ENCODE measurements around the gene NISCH. TPM values are rescaled to one million over a fixed set of nuclear protein-coding genes. Genes with fewer than 3 reads are reported as not detected.

NISCH gene
- total and polyA plus RNA-seq, 2 of the 8 experiments (the other 6 are each of a cell fraction or from before 2014, with no cell fraction given), result 71.2 to 71.9 TPM

GRCh38 chr3:52415800-52416199 lies 39.6 kb upstream of the NISCH start:
- no peak overlapping the region for H2BK20ac ChIP-seq (ENCODE audit: low read length)
- no peak overlapping the region for H3K23ac ChIP-seq (ENCODE audit: insufficient read length)
- 92% methylated on average over 3 of the region's 3 CpGs; no CpG with 5 or more reads in 1 of the 2 experiments for WGBS, 2 experiments (ENCODE audit: extremely low coverage in 1 of 2, insufficient coverage in 1 of 2, insufficient read length in 1 of 2, insufficient replicate concordance in 2 of 2, low coverage in 1 of 2, low lambda C conversion rate in 2 of 2, missing lambda C conversion rate in 1 of 2)
- FAIRE-seq (no peak), DNase-seq (ENCODE audit: low read depth in 1 of 2, low spot score in 2 of 2) (no peak)
- H3K4me1 ChIP-seq (replicated peaks in 1 of 4; ENCODE audit: control insufficient read depth in 3 of 4, insufficient read depth in 4 of 4, low read length in 3 of 4), result peaks cover 0 to 6% (median 4%) of the 10 kb centered on the region in 4 experiments; a peak in 5 of 7 replicates
- H4K91ac ChIP-seq (replicated peaks; ENCODE audit: insufficient read length, low read length), result no peak overlapping the region
- H3K9me3 ChIP-seq (ENCODE audit: insufficient read depth in 2 of 2, low read depth in 1 of 2, low read length in 1 of 2), result no peaks in the 10 kb centered on the region
- H2BK12ac ChIP-seq (ENCODE audit: low read depth, low read length), result no peak overlapping the region
- no peaks in the 10 kb centered on the region for H3K36me3 ChIP-seq (ENCODE audit: control insufficient read depth in 2 of 4, insufficient read depth in 4 of 4, low read length in 3 of 4)
- CTCF ChIA-PET (ENCODE audit: partially characterized antibody), result interaction anchor here (1.1 to 2.6 kb wide), 2 partner anchors 12 to 31 kb away, joined by 5 to 6 read pairs; no protein-coding TSS in a partner anchor
- peaks cover 7% of the 10 kb centered on the region for H3K23me2 ChIP-seq (ENCODE audit: low read depth, low read length)
- no peaks in the 10 kb centered on the region for H3K79me2 ChIP-seq (ENCODE audit: control insufficient read depth in 1 of 2, insufficient read depth in 2 of 2, low read length in 2 of 2)
- H3K18ac ChIP-seq (ENCODE audit: extremely low read depth, low read length), result no peak overlapping the region
- no peak overlapping the region for H3K4me2 ChIP-seq (ENCODE audit: insufficient read depth in 1 of 2, low read depth in 2 of 2, low read length in 2 of 2)
- H4K5ac ChIP-seq (ENCODE audit: insufficient read length, low read depth, low read length), result no peak overlapping the region
- H4K8ac ChIP-seq (ENCODE audit: extremely low read depth, insufficient read depth, low read length), result no peak overlapping the region
- H3K9ac ChIP-seq (replicated peaks in 1 of 4; ENCODE audit: extremely low read depth in 1 of 4, low read depth in 3 of 4, low read length in 3 of 4), result no peak overlapping the region
- H2BK5ac ChIP-seq (ENCODE audit: low read depth, low read length), result no peak overlapping the region
- no peak overlapping the region for H3K14ac ChIP-seq (ENCODE audit: insufficient read length)
- no peak overlapping the region for H2BK120ac ChIP-seq (replicated peaks; ENCODE audit: low read depth, low read length)
- peaks cover 0 to 4% of the 10 kb centered on the region in 2 experiments for H4K20me1 ChIP-seq (replicated peaks in 1 of 2; ENCODE audit: control insufficient read depth in 1 of 2, insufficient read depth in 2 of 2, low read length in 2 of 2)
- no peak overlapping the region for H2AFZ ChIP-seq (ENCODE audit: low read length)
- H3K79me1 ChIP-seq (ENCODE audit: low read depth, low read length), result no peaks in the 10 kb centered on the region
- no peak overlapping the region for H2BK15ac ChIP-seq (ENCODE audit: low read length)
- no peak overlapping the region for H2AK5ac ChIP-seq (ENCODE audit: low read depth, low read length)
- no peak overlapping the region for H3K4me3 ChIP-seq (ENCODE audit: extremely low read depth in 1 of 4, insufficient read depth in 2 of 4, low read depth in 3 of 4, low read length in 4 of 4)
- no peak overlapping the region for H3K27ac ChIP-seq (ENCODE audit: low read depth, low read length)
- H3K4ac ChIP-seq (replicated peaks; ENCODE audit: insufficient read length, low read depth, low read length), result no peak overlapping the region
- POLR2A ChIA-PET (ENCODE audit: partially characterized antibody), result no interaction called here
- no peak overlapping the region for H3K56ac ChIP-seq (replicated peaks; ENCODE audit: insufficient read length, low read depth, low read length)
- no peaks in the 10 kb centered on the region for H3K27me3 ChIP-seq (replicated peaks in 1 of 4; ENCODE audit: control insufficient read depth in 3 of 4, extremely low read depth in 1 of 4, insufficient read depth in 3 of 4, low read length in 3 of 4)
- TF ChIP-seq E2F6 (IDR thresholded peaks at IDR 0.05) (no peak), KDM4A (IDR thresholded peaks at IDR 0.05; ENCODE audit: low read depth, low read length, severe bottlenecking) (no peak), SP4 (IDR thresholded peaks at IDR 0.05; ENCODE audit: low read length) (no peak), GABPA (IDR thresholded peaks at IDR 0.05; ENCODE audit: borderline replicate concordance, insufficient read depth, low read length) (no peak), CREB1 (IDR thresholded peaks at IDR 0.05) (no peak), GTF2F1 (IDR thresholded peaks at IDR 0.05; ENCODE audit: borderline replicate concordance, low read depth, low read length) (no peak), TCF12 (IDR thresholded peaks at IDR 0.05; ENCODE audit: low read depth, low read length) (no peak), RFX5 (IDR thresholded peaks at IDR 0.05; ENCODE audit: borderline replicate concordance, low read depth, low read length) (no peak), HDAC2 (IDR thresholded peaks at IDR 0.05; ENCODE audit: borderline replicate concordance in 1 of 2, low read depth in 2 of 2, low read length in 2 of 2) (no peak), RAD21 (IDR thresholded peaks at IDR 0.05 in 1 of 2, conservative IDR thresholded peaks at IDR 0.05 in 1 of 2; ENCODE audit: low read depth in 2 of 2, low read length in 2 of 2) (no peak), RNF2 (IDR thresholded peaks at IDR 0.05; ENCODE audit: borderline replicate concordance, low read depth, low read length, missing control alignments, poor library complexity, severe bottlenecking) (no peak), POLR2AphosphoS5 (IDR thresholded peaks at IDR 0.05; ENCODE audit: low read depth, low read length) (no peak), POU5F1 (IDR thresholded peaks at IDR 0.05; ENCODE audit: low read depth, low read length) (no peak)

Measured in H1 (cell line).